H1 (cell line): ENCODE results near the gene NPBWR2.

Experiments
- BRCA1 ChIP-seq: IDR thresholded peaks from 2 replicates; pipeline ENCODE4 v1.6.1; 2012; ENCODE audit warnings: low read depth, low read length, improper control_type of control experiment
- EZH2 ChIP-seq: fragments of 200-600 bp; sonication (generic); IDR thresholded peaks from 2 replicates; pipeline ENCODE4 v1.7.1; 2012; ENCODE audit warnings: low read depth, mild to moderate bottlenecking, moderate library complexity, low read length, inconsistent platforms; ENCODE audit not compliant: severe bottlenecking
- POLR2A ChIP-seq, 2 experiments: IDR thresholded peaks; 1 replicate in 1 of 2; 2 replicates in 1 of 2; pipeline ENCODE4 v1.6.1; 2011; ENCODE audit warnings: low read depth in 2 of 2, low read length in 2 of 2, mild to moderate bottlenecking in 2 of 2; ENCODE audit errors: control extremely low read depth in 1 of 2
- RAD21 ChIP-seq, 2 experiments: IDR thresholded peaks in 1 of 2; conservative IDR thresholded peaks in 1 of 2; 2 replicates each; pipeline ENCODE4 v1.6.1; 2011; ENCODE audit warnings: low read depth in 2 of 2, low read length in 2 of 2, improper control_type of control experiment in 1 of 2, inconsistent platforms in 1 of 2, mild to moderate bottlenecking in 1 of 2, moderate library complexity in 1 of 2
- SAP30 ChIP-seq: fragments of 300-600 bp; sonication (generic); IDR thresholded peaks from 2 replicates; pipeline ENCODE4 v1.7.1; 2012; ENCODE audit warnings: low read length, moderate library complexity, mild to moderate bottlenecking, inconsistent platforms; ENCODE audit not compliant: insufficient read depth, insufficient replicate concordance
- SRF ChIP-seq: IDR thresholded peaks from 2 replicates; pipeline ENCODE4 v1.6.1; 2011; ENCODE audit warnings: mild to moderate bottlenecking, low read depth, low read length, moderate library complexity
- YY1 ChIP-seq: IDR thresholded peaks from 2 replicates; pipeline ENCODE4 v1.6.1; 2011; ENCODE audit warnings: low read depth, mild to moderate bottlenecking, low read length
- TF ChIP-seq, protein P1 (sequence below), 3 experiments: IDR thresholded peaks; 1 replicate in 2 of 3; 2 replicates in 1 of 3; pipeline versions ENCODE4 v1.5.1 to v1.6.1; 2011; ENCODE audit warnings: low read length in 3 of 3, mild to moderate bottlenecking in 3 of 3, inconsistent platforms in 2 of 3, low read depth in 1 of 3, moderate library complexity in 1 of 3; ENCODE audit not compliant: insufficient read depth in 1 of 3; ENCODE audit errors: control extremely low read depth in 1 of 3
- TF ChIP-seq, protein P2 (sequence below): IDR thresholded peaks from 2 replicates; pipeline ENCODE4 v1.6.1; 2011; ENCODE audit warnings: low read depth, mild to moderate bottlenecking, low read length; ENCODE audit not compliant: insufficient read depth
- TF ChIP-seq, protein P3 (sequence below): IDR thresholded peaks from 2 replicates; pipeline ENCODE4 v1.6.1; 2012; ENCODE audit warnings: inconsistent platforms

DNA sequence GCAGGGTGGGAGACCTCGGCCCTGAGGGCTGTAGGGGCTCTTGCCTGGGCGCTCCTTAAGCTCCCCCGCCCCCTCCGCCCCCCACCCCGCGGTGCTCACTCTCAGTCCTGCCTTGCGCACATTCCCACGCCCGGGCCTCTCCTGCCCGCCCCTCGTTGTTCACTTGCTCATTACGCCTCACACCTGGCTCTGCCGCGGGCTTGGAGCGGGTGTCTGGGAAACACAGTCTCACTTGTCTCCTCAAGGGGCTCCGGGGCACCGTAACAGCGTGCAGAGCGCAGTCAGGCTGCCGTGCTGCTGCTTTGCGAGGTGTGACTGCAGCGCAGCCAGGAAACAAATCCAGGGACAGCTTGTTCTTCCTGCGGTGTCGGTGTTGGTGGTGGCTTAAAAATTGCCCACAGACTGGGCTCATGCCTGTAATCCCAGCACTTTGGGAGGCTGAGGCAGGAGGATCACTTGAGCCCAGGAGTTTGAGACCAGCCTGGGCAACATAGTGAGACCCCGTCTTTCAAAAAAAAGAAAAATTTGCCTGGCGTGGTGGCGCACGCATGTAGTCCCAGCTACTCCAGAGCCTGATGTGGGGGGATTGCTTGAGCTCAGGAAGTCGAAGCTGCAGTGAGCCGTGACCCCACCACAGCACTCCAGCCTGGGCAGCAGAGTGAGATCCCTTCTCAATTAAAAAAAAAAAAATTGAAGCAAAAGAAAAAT lies 4.6 kb downstream of the NPBWR2 start:
- TF ChIP-seq YY1 (no peak), SAP30 (no peak), BRCA1 (no peak), RAD21 (IDR thresholded peaks at IDR 0.05 in 1 of 2, conservative IDR thresholded peaks at IDR 0.05 in 1 of 2; ENCODE audit: low read depth in 2 of 2, low read length in 2 of 2) (no peak; a peak in 1 of 4 replicates), EZH2 (no peak), SRF (no peak), POLR2A (IDR thresholded peaks at IDR 0.05; ENCODE audit: control extremely low read depth in 1 of 2, low read depth in 2 of 2, low read length in 2 of 2) (no peak)
- TF ChIP-seq, protein P1, sequence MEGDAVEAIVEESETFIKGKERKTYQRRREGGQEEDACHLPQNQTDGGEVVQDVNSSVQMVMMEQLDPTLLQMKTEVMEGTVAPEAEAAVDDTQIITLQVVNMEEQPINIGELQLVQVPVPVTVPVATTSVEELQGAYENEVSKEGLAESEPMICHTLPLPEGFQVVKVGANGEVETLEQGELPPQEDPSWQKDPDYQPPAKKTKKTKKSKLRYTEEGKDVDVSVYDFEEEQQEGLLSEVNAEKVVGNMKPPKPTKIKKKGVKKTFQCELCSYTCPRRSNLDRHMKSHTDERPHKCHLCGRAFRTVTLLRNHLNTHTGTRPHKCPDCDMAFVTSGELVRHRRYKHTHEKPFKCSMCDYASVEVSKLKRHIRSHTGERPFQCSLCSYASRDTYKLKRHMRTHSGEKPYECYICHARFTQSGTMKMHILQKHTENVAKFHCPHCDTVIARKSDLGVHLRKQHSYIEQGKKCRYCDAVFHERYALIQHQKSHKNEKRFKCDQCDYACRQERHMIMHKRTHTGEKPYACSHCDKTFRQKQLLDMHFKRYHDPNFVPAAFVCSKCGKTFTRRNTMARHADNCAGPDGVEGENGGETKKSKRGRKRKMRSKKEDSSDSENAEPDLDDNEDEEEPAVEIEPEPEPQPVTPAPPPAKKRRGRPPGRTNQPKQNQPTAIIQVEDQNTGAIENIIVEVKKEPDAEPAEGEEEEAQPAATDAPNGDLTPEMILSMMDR (IDR thresholded peaks at IDR 0.05; ENCODE audit: control extremely low read depth in 1 of 3, insufficient read depth in 1 of 3, low read depth in 1 of 3, low read length in 3 of 3): no peak
- TF ChIP-seq, protein P2, sequence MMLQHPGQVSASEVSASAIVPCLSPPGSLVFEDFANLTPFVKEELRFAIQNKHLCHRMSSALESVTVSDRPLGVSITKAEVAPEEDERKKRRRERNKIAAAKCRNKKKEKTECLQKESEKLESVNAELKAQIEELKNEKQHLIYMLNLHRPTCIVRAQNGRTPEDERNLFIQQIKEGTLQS: no peak
- TF ChIP-seq, protein P3, sequence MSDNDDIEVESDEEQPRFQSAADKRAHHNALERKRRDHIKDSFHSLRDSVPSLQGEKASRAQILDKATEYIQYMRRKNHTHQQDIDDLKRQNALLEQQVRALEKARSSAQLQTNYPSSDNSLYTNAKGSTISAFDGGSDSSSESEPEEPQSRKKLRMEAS: peak; percentile 66
